Type B pancreatic cell (in vitro differentiated cells): ENCODE results near the gene SLC16A4. TPM values are rescaled to one million over a fixed set of nuclear protein-coding genes. Genes with fewer than 3 reads are reported as not detected.
"Not testable (repeated sequence)": the region's sequence is repeated elsewhere in the genome, so short reads cannot be mapped to it uniquely, and the experiment has no call there.

Source experiments
- DNase-seq: peaks from one replicate; pipeline ENCODE4 v3.0.0; 2021; ENCODE audit warnings: mixed read lengths; ENCODE audit not compliant: unreplicated experiment; ENCODE audit errors: extremely low spot score
- H3K27ac Mint-ChIP-seq: 2 replicates; pipeline ENCODE4 v1.8.0; 2021; ENCODE audit warnings: mild to moderate bottlenecking, mixed read lengths
- H3K27me3 Mint-ChIP-seq: 2 replicates; pipeline ENCODE4 v1.8.0; 2021; ENCODE audit warnings: mixed read lengths
- H3K36me3 Mint-ChIP-seq: 2 replicates; pipeline ENCODE4 v1.8.0; 2021; ENCODE audit warnings: mixed read lengths
- H3K4me1 Mint-ChIP-seq: one replicate; pipeline ENCODE4 v1.8.0; 2021; ENCODE audit warnings: mixed read lengths; ENCODE audit not compliant: unreplicated experiment
- H3K4me3 Mint-ChIP-seq: 2 replicates; pipeline ENCODE4 v1.8.0; 2021; ENCODE audit warnings: mild to moderate bottlenecking, mixed read lengths
- H3K9me3 Mint-ChIP-seq: 2 replicates; pipeline ENCODE4 v1.8.0; 2021; ENCODE audit warnings: mixed read lengths
- CTCF ChIP-seq: fragments of 200-600 bp; sonication (generic); conservative IDR thresholded peaks from 2 replicates; pipeline ENCODE4 v1.5.0; 2021; ENCODE audit warnings: antibody characterized with exemption, mild to moderate bottlenecking
- long read RNA-seq: library from polyadenylated mRNA; unstranded; transcript quantifications from one replicate; pipeline ENCODE4 v2.0.0, GENCODE V29; 2020
- total RNA-seq: library from RNA; stranded (reverse); gene quantifications from 2 replicates; pipeline ENCODE4 v1.2.1, GENCODE V29; 2021; ENCODE audit warnings: low replicate concordance

The SLC16A4 gene
- total RNA-seq = 2.0 and 5.4 TPM in 2 replicates
- long read RNA-seq, transcript SLC16A4-201 (9 exons, 2,632 nt) = major isoform, 9 of 20 reads
- long read RNA-seq, partial matches to known transcripts = 3 of 20 reads
- long read RNA-seq, other reads (novel, unspliced or antisense) = 4 of 20 reads

- TF ChIP-seq CTCF = no peak
- Mint-ChIP-seq H3K36me3 (peaks cover 16% of the 10 kb centered on the region), H3K4me3 (peak within 1 kb of the TSS; percentile 61), H3K4me1 (peaks cover 35% of the 10 kb centered on the region), H3K27ac (peak within 1 kb of the TSS; percentile 72), H3K9me3 (no peaks in the 10 kb centered on the region), H3K27me3 (no peaks in the 10 kb centered on the region)
- DNase-seq = no peak
Observed at GRCh38 chr1:110390692-110391245, at the start of gene SLC16A4. Gene SLC16A4, minus strand, starts transcription at chr1:110391026. Its CDS starts 1,703 bp downstream, at chr1:110389323.

GRCh38 chr1:110439873-110440272, 49.0 kb upstream of the SLC16A4 start:
- not testable (repeated sequence) for H3K27me3 Mint-ChIP-seq, H3K36me3 Mint-ChIP-seq, H3K9me3 Mint-ChIP-seq, DNase-seq, H3K4me1 Mint-ChIP-seq, H3K4me3 Mint-ChIP-seq, H3K27ac Mint-ChIP-seq

- Mint-ChIP-seq H3K4me3 (no peak overlapping the region), H3K27me3 (peaks cover 5% of the 10 kb centered on the region), H3K9me3 (no peaks in the 10 kb centered on the region), H3K36me3 (no peaks in the 10 kb centered on the region), H3K27ac (no peak overlapping the region), H3K4me1 (peaks cover 7% of the 10 kb centered on the region)
- no peak for DNase-seq
- TF ChIP-seq CTCF = no peak
Observed at GRCh38 chr1:110438893-110439292, 48.1 kb upstream of the SLC16A4 start.

- H3K9me3 Mint-ChIP-seq, H3K27me3 Mint-ChIP-seq, DNase-seq: not testable (repeated sequence)
Observed at GRCh38 chr1:110437645-110438299, 46.9 kb upstream of the SLC16A4 start.

GRCh38 chr1:110436635-110437034, 45.8 kb upstream of the SLC16A4 start:
- no peak overlapping the region for H3K4me3 Mint-ChIP-seq
- no peak for TF ChIP-seq CTCF
- no peak overlapping the region for H3K27ac Mint-ChIP-seq
- H3K36me3 Mint-ChIP-seq = no peaks in the 10 kb centered on the region
- no peak for DNase-seq
- H3K4me1 Mint-ChIP-seq = peaks cover 11% of the 10 kb centered on the region
- peaks cover 7% of the 10 kb centered on the region for H3K27me3 Mint-ChIP-seq
- no peaks in the 10 kb centered on the region for H3K9me3 Mint-ChIP-seq

More at GRCh38 chr1:110437645-110438299, 46.9 kb upstream of the SLC16A4 start:
- peaks cover 11% of the 10 kb centered on the region for H3K4me1 Mint-ChIP-seq
- H3K27ac Mint-ChIP-seq, H3K4me3 Mint-ChIP-seq, H3K36me3 Mint-ChIP-seq: not testable (repeated sequence)

GRCh38 chr1:110434946-110435345, 44.1 kb upstream of the SLC16A4 start:
- Mint-ChIP-seq H3K4me1 (peaks cover 11% of the 10 kb centered on the region), H3K4me3 (no peak overlapping the region), H3K27ac (no peak overlapping the region), H3K27me3 (peaks cover 22% of the 10 kb centered on the region), H3K36me3 (no peaks in the 10 kb centered on the region), H3K9me3 (no peaks in the 10 kb centered on the region)
- TF ChIP-seq CTCF = no peak
- no peak for DNase-seq
